BE2C (cell line): ENCODE results near the gene RPRM. TPM values are rescaled to one million over a fixed set of nuclear protein-coding genes. Genes with fewer than 3 reads are reported as not detected.
"Not testable (repeated sequence)": the region's sequence is repeated elsewhere in the genome, so short reads cannot be mapped to it uniquely, and the experiment has no call there.

Experiments
- DNase-seq: peaks from one replicate; pipeline ENCODE4 v3.0.0-alpha.2; 2020
- H3K27me3 ChIP-seq: fragments of 250-450 bp; sonication (Bioruptor Pico); 2 replicates; pipeline ENCODE4 v1.5.1; 2020; ENCODE audit warnings: mild to moderate bottlenecking
- H3K36me3 ChIP-seq: fragments of 250-450 bp; sonication (Bioruptor Pico); 2 replicates; pipeline ENCODE4 v1.5.1; 2020; ENCODE audit warnings: mild to moderate bottlenecking
- H3K4me1 ChIP-seq: fragments of 250-450 bp; sonication (Bioruptor Pico); 2 replicates; pipeline ENCODE4 v1.5.1; 2020
- H3K4me3 ChIP-seq: 2 replicates; pipeline ENCODE4 v1.5.1; 2011; ENCODE audit warnings: low read depth, low read length
- H3K9me3 ChIP-seq: fragments of 250-450 bp; sonication (Bioruptor Pico); 2 replicates; pipeline ENCODE4 v1.5.1; 2020
- polyA plus RNA-seq: library from polyadenylated mRNA; unstranded; fragments of >200 nt; gene quantifications from one replicate; pipeline ENCODE4 v1.2.1, GENCODE V29; 2012; ENCODE audit warnings: low read depth, missing spikeins; ENCODE audit not compliant: insufficient read length, insufficient read depth
- TF ChIP-seq, protein P1 (sequence below): IDR thresholded peaks from 2 replicates; pipeline ENCODE4 v1.5.1; 2012; ENCODE audit warnings: mild to moderate bottlenecking, low read depth, low read length

Gene RPRM
- not detected for polyA plus RNA-seq

DNA sequence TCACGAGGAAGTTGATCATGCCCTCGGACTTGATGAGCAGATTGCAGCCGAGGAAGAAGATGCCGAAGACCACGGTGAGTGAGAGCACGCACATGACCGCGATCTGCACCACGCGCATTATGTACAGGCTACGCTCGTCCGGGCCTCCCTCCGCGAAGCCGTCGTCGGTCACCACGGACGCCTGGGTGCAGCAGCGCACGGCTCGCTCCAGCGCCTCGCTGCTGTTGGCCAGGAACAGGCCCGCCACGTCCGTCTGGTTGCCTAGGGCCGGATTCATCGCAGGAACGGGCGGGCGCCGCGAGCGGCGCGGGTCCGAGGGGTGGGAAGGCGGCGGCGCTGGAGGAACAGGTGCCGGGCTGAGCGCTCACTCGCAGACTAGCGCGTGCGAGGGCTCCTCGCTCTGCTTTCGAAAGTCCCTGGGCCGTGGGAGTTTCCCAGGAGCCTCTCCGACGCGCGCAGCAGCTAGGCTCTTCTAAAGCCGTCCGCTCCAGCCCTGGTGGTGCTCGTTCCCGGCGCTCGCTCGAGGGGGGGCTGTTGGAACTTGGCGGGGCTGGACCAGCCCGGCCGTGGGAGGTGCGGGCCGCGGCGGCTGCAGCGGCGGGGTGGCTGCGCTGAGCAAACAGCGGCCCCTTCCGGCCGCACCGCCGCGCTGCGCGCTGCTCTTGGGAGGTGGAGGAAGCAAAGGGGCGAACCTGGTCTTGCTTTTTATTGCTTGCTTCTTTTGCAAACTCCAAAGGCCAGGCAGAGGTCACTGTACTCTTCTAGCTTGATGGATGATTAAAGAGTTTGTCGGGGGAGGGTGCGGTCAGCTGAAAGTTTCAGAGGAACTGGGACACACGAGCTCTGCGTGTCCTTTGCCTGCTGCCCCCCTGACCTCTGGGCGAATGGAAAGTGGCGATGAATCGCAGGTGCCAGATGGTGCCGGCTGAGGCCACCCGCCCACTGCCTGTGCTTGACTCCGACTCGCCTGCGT lies at the start of gene RPRM:
TSS of gene RPRM (minus strand) at position 474 of the 973 bp plus-strand sequence. CDS start at position 277, 197 bp downstream.
- H3K9me3 ChIP-seq, result no peaks in the 10 kb centered on the region
- peak within 1 kb of the TSS; percentile 42 for H3K4me3 ChIP-seq
- no peaks in the 10 kb centered on the region for H3K36me3 ChIP-seq
- DNase-seq, result peak; percentile 64
- H3K27me3 ChIP-seq, result peaks cover 34% of the 10 kb centered on the region
- H3K4me1 ChIP-seq, result no peaks in the 10 kb centered on the region
- TF ChIP-seq, protein P1, sequence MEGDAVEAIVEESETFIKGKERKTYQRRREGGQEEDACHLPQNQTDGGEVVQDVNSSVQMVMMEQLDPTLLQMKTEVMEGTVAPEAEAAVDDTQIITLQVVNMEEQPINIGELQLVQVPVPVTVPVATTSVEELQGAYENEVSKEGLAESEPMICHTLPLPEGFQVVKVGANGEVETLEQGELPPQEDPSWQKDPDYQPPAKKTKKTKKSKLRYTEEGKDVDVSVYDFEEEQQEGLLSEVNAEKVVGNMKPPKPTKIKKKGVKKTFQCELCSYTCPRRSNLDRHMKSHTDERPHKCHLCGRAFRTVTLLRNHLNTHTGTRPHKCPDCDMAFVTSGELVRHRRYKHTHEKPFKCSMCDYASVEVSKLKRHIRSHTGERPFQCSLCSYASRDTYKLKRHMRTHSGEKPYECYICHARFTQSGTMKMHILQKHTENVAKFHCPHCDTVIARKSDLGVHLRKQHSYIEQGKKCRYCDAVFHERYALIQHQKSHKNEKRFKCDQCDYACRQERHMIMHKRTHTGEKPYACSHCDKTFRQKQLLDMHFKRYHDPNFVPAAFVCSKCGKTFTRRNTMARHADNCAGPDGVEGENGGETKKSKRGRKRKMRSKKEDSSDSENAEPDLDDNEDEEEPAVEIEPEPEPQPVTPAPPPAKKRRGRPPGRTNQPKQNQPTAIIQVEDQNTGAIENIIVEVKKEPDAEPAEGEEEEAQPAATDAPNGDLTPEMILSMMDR, result peak; percentile 54

DNA sequence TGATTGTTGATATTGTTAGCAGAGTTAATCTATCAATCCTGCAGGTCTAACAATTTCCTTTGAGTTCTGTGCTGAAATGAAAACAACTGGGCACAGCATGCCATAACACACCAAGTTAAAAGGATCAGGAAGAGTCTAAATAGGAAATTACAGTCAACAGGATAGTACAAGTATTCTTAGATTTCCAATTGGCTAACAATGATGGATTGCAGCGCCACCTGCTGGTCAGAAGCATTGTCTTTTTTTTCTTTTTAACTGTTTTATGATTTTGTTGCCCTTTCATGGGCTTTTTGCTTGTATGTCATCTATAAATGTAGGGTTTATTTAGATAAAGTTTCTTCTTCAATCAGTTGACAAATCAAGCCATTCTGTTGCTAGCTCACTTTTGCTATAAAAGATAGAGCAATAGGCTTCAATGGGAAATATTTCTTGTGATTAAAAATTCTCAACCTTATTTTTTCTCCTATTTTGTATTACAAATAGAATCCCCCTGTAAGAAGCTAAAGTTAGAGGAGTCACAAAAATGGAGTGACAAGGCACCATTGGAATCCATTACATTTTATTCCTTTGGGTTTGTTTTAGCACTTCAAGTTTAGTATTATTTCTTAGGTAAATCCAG lies 40.8 kb upstream of the RPRM start:
- no peak overlapping the region for H3K4me3 ChIP-seq
- TF ChIP-seq, protein P1, result peak; percentile 55
- no peaks in the 10 kb centered on the region for H3K9me3 ChIP-seq
- no peaks in the 10 kb centered on the region for H3K36me3 ChIP-seq
- peak; percentile 39 for DNase-seq
- no peaks in the 10 kb centered on the region for H3K4me1 ChIP-seq
- H3K27me3 ChIP-seq, result no peaks in the 10 kb centered on the region

DNA sequence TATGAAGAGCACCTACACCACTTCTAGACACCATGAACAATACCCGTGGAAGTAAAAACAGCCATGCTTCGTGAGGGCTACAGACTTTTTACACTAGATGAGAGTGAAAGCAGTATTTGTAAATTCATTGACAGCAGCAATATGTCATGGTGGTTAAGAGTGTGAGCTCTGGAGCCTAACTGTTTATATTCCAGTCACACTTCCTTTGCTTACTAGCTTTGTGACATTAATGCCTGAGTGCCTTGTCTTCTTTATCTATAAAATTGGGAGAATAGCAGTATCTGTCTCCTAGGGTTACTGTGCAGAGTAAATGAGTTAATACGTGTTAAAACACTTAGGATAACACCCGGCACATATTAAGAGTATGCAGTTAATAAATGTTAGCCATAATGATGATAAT lies 33.8 kb upstream of the RPRM start:
- Histone ChIP-seq H3K27me3 (no peaks in the 10 kb centered on the region), H3K9me3 (no peaks in the 10 kb centered on the region), H3K4me1 (no peaks in the 10 kb centered on the region), H3K36me3 (no peaks in the 10 kb centered on the region), H3K4me3 (no peak overlapping the region)
- TF ChIP-seq, protein P1, result no peak
- DNase-seq, result no peak

DNA sequence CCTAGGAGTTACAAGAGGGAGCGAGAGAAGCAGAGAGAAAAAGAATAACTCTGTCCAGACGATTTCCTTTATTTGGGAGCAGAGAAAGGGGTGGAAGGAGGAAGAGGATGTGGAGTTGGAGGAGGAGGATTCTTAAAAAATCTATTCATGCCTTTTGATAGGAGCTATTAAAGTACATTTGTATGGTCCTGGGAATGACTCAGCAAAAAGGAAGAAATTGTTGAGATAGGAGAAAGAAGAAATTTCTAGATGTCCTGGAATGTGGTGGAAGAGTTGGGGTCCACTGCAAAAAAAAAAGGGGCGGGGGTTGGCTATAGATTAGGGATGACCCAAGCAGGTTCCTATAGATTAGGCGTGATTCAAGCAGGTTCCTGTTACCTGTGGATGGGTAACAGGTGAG lies 32.4 kb upstream of the RPRM start:
- DNase-seq, result no peak
- Histone ChIP-seq H3K9me3 (no peaks in the 10 kb centered on the region), H3K4me1 (no peaks in the 10 kb centered on the region), H3K36me3 (no peaks in the 10 kb centered on the region), H3K27me3 (no peaks in the 10 kb centered on the region), H3K4me3 (no peak overlapping the region)
- TF ChIP-seq, protein P1, result no peak

DNA sequence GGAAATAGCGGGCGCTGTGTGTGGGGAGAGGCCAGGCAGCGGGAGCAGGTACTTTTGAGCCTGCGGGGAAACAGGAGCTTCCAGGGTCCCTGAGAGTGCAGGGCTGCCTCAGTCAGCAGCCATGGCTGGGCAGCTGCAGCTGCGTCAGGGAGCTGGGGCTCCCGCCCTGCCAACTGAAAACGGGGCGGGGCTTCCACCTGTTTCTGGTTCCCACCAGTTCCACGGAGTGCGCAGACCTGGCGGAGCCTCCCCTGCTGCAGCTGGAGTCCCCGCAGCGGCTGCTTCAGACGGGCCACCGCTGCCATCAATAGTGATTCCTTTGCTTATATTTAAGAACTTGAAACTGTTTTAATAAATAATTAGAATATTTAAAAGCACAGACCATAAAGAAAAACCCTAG lies 30.6 kb upstream of the RPRM start:
- DNase-seq, result peak; percentile 65
- Histone ChIP-seq H3K4me3 (peak overlapping the region; percentile 11; the same call in 1 of the 2 replicates), H3K36me3 (no peaks in the 10 kb centered on the region), H3K9me3 (no peaks in the 10 kb centered on the region), H3K27me3 (no peaks in the 10 kb centered on the region), H3K4me1 (no peaks in the 10 kb centered on the region)
- TF ChIP-seq, protein P1, result no peak

DNA sequence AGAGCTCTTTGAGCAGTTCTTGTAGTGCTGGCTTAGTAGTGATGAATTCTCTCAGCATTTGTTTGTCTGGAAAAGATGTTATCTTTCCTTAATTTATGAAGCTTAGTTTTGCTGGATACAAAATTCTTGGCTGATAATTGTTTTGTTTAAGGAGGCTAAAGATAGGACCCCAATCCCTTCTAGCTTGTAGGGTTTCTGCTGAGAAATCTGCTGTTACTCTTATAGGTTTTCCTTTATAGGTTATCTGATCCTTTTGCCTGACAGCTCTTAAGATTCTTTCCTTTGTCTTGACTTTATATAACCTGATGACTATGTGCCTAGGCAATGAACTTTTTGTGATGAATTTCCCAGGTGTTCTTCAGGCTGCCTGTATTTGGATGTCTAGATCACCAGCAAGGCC lies 27.9 kb upstream of the RPRM start:
- H3K4me1 ChIP-seq, DNase-seq, H3K27me3 ChIP-seq, H3K36me3 ChIP-seq, H3K4me3 ChIP-seq, H3K9me3 ChIP-seq: not testable (repeated sequence)
